Body of pancreas (tissue), 4 donors: ENCODE results near the gene TRIM6. TPM values are rescaled to one million over a fixed set of nuclear protein-coding genes. Genes with fewer than 3 reads are reported as not detected.
"Not testable (repeated sequence)": the region's sequence is repeated elsewhere in the genome, so short reads cannot be mapped to it uniquely, and the experiment has no call there.

Experiments
- ATAC-seq: fragments of 150-250 bp; one replicate; pipeline ENCODE4 v1.9.1; 2016
- DNase-seq, 4 donors: peaks; one replicate each; pipeline ENCODE4 v3.0.0-alpha.2; 2019
- H3K27ac ChIP-seq, 4 donors: fragments of 200-600 bp; sonication (generic); 1 replicate in 3 of 4; 2 replicates in 1 of 4; pipeline versions ENCODE4 v1.5.1 to v1.6.1; 2016 to 2019; ENCODE audit warnings: mild to moderate bottlenecking in 1 of 4, mixed read lengths in 1 of 4, moderate library complexity in 1 of 4
- H3K27me3 ChIP-seq, 2 donors: fragments of 200-600 bp; sonication (generic); one replicate each; pipeline ENCODE4 v1.6.0; 2016; ENCODE audit warnings: mild to moderate bottlenecking in 1 of 2
- H3K36me3 ChIP-seq, 2 donors: fragments of 200-600 bp; sonication (generic); replicated peaks in 1 of 2; 2 replicates each; pipeline ENCODE4 v1.5.1; 2016; ENCODE audit warnings: low read depth in 2 of 2; ENCODE audit not compliant: insufficient read depth in 1 of 2
- H3K4me1 ChIP-seq: fragments of 200-600 bp; sonication (generic); one replicate; pipeline ENCODE4 v1.6.0; 2016
- H3K4me3 ChIP-seq, 2 donors: fragments of 200-600 bp; sonication (generic); 1 replicate in 1 of 2; 2 replicates in 1 of 2; pipeline ENCODE4 v1.5.1; 2016 to 2019
- H3K9me3 ChIP-seq, 3 donors: fragments of 200-600 bp; sonication (generic); 1 replicate in 2 of 3; 2 replicates in 1 of 3; pipeline ENCODE4 v1.5.1; 2016
- CTCF ChIP-seq, 7 experiments: fragments of 450-650 bp in 4 of 7; fragments of 200-600 bp in 3 of 7; sonication (generic) in 3 of 7; IDR thresholded peaks; one replicate each; pipeline ENCODE4 v1.5.1; 2016 to 2019; ENCODE audit warnings: antibody characterized with exemption in 7 of 7
- POLR2A ChIP-seq, 3 donors: fragments of 450-650 bp; IDR thresholded peaks; one replicate each; pipeline ENCODE4 v1.6.1; 2016; ENCODE audit warnings: antibody characterized with exemption in 3 of 3, mild to moderate bottlenecking in 2 of 3
- WGBS, 2 donors: methylation state at CpG; one replicate each; pipeline ENCODE4 v1.1.5; 2017; 5-methylcytosine and 5-hydroxymethylcytosine counted together
- intact Hi-C: fragments of 100-400 bp; cut with DNase I; formaldehyde crosslinking; loops from one replicate; pipeline ENCODE4 v1.15.1; 2023
- total RNA-seq, 2 donors: library from RNA; depleted of rRNA; stranded (reverse); fragments of >200 nt; gene quantifications; one replicate each; pipeline ENCODE4 v1.1.0, GENCODE V29; 2016

The TRIM6 gene
- total RNA-seq, 2 donors from 2014 or later, result 2.1 to 2.6 TPM

- H3K4me1 ChIP-seq, result no peaks in the 10 kb centered on the region
- DNase-seq (no peak), ATAC-seq (no peak)
- H3K36me3 ChIP-seq, result no peaks in the 10 kb centered on the region
- WGBS, 2 donors, result 56 to 66% methylated on average over 1 of the region's 1 CpG
- no peak for TF ChIP-seq POLR2A (IDR thresholded peaks at IDR 0.05)
- no peak for TF ChIP-seq CTCF (IDR thresholded peaks at IDR 0.05)
- no peaks in the 10 kb centered on the region for H3K9me3 ChIP-seq
- H3K4me3 ChIP-seq, result no peak overlapping the region
- intact Hi-C loops, result no loop called here
- H3K27ac ChIP-seq, result no peak overlapping the region
- no peaks in the 10 kb centered on the region for H3K27me3 ChIP-seq
These were observed 43.5 kb downstream of the TRIM6 start for GRCh38 chr11:5639953-5640352.

- no peaks in the 10 kb centered on the region for H3K27me3 ChIP-seq
- TF ChIP-seq CTCF (IDR thresholded peaks at IDR 0.05) (no peak), POLR2A (IDR thresholded peaks at IDR 0.05) (no peak)
- H3K36me3 ChIP-seq, result no peaks in the 10 kb centered on the region
These were observed 47.1 kb downstream of the TRIM6 start for GRCh38 chr11:5643585-5643984.

GRCh38 chr11:5646139-5646538 is 49.7 kb downstream of the TRIM6 start:
- 81 to 84% methylated on average over 3 of the region's 3 CpGs for WGBS, 2 donors
- Histone ChIP-seq H3K4me3 (no peak overlapping the region), H3K9me3 (no peaks in the 10 kb centered on the region), H3K27me3 (no peaks in the 10 kb centered on the region), H3K27ac (no peak overlapping the region), H3K36me3 (no peaks in the 10 kb centered on the region), H3K4me1 (no peaks in the 10 kb centered on the region)
- no peak for ATAC-seq
- no peak for TF ChIP-seq POLR2A (IDR thresholded peaks at IDR 0.05)
- no peak for TF ChIP-seq CTCF (IDR thresholded peaks at IDR 0.05)
- DNase-seq, result no peak
- intact Hi-C loops, result no loop called here

More at GRCh38 chr11:5643585-5643984, 47.1 kb downstream of the TRIM6 start:
- Histone ChIP-seq H3K4me3 (no peak overlapping the region), H3K4me1 (no peaks in the 10 kb centered on the region), H3K27ac (no peak overlapping the region), H3K9me3 (no peaks in the 10 kb centered on the region)
- no peak for ATAC-seq
- DNase-seq, result no peak
- intact Hi-C loops, result no loop called here

- no peak for DNase-seq
- WGBS, 2 donors, result 95 to 96% methylated on average over 4 of the region's 4 CpGs
- no peak for TF ChIP-seq POLR2A (IDR thresholded peaks at IDR 0.05)
- TF ChIP-seq CTCF (IDR thresholded peaks at IDR 0.05), result no peak
These were observed 59.0 kb downstream of the TRIM6 start for GRCh38 chr11:5655474-5655873.

GRCh38 chr11:5656956-5657355 is 60.5 kb downstream of the TRIM6 start:
- H3K9me3 ChIP-seq, ATAC-seq, H3K27me3 ChIP-seq, H3K4me1 ChIP-seq, H3K4me3 ChIP-seq, intact Hi-C loops, H3K36me3 ChIP-seq, DNase-seq, H3K27ac ChIP-seq: not testable (repeated sequence)
- WGBS, 2 donors, result 93 to 95% methylated on average over 2 of the region's 2 CpGs

More at GRCh38 chr11:5655474-5655873, 59.0 kb downstream of the TRIM6 start:
- peaks cover 0 to 4% (median 0%) of the 10 kb centered on the region in 3 donors for H3K9me3 ChIP-seq
- intact Hi-C loops, result no loop called here
- H3K27ac ChIP-seq, result no peak overlapping the region
- H3K4me3 ChIP-seq, result no peak overlapping the region
- H3K27me3 ChIP-seq, result no peaks in the 10 kb centered on the region
- H3K36me3 ChIP-seq, result no peaks in the 10 kb centered on the region
- no peaks in the 10 kb centered on the region for H3K4me1 ChIP-seq
- no peak for ATAC-seq
